GM18511 (cell line): ENCODE results near the gene USP46.

Experiments
- ATAC-seq: cut with Tn5 transposase; IDR thresholded peaks from one replicate; pipeline ENCODE4 v1.9.1; 2021; ENCODE audit warnings: mild to moderate bottlenecking, moderate library complexity; ENCODE audit not compliant: unreplicated experiment

The USP46 gene

GRCh38 chr4:52622564-52622963 is 36.5 kb downstream of the USP46 start:
- ATAC-seq, result no peak

- no peak for ATAC-seq
Observed at GRCh38 chr4:52621567-52621966, 37.5 kb downstream of the USP46 start.

GRCh38 chr4:52619591-52619931 is 39.5 kb downstream of the USP46 start:
- no peak for ATAC-seq

- no peak for ATAC-seq
Observed at GRCh38 chr4:52618795-52619590, 40.1 kb downstream of the USP46 start.

GRCh38 chr4:52617336-52618020 is 41.6 kb downstream of the USP46 start:
- ATAC-seq, result no peak

- no peak for ATAC-seq
Observed at GRCh38 chr4:52614241-52614640, 44.9 kb downstream of the USP46 start.

GRCh38 chr4:52612341-52612740 is 46.8 kb downstream of the USP46 start:
- no peak for ATAC-seq

- ATAC-seq, result no peak
Observed at GRCh38 chr4:52611030-52611555, 48.0 kb downstream of the USP46 start.

- ATAC-seq, result no peak
Observed at GRCh38 chr4:52606726-52607125, 52.4 kb downstream of the USP46 start.

GRCh38 chr4:52606040-52606439 is 53.1 kb downstream of the USP46 start:
- no peak for ATAC-seq

GRCh38 chr4:52604215-52604614 is 54.9 kb downstream of the USP46 start:
- ATAC-seq, result no peak

- no peak for ATAC-seq
Observed at GRCh38 chr4:52600275-52600674, 58.8 kb downstream of the USP46 start.

GRCh38 chr4:52595001-52595400 is 64.1 kb downstream of the USP46 start:
- ATAC-seq, result no peak

GRCh38 chr4:52592287-52592686 is 66.8 kb downstream of the USP46 start:
- ATAC-seq, result no peak

- no peak for ATAC-seq
Observed at GRCh38 chr4:52588771-52589591, 70.1 kb downstream of the USP46 start.

- peak; percentile 63 for ATAC-seq
Observed at GRCh38 chr4:52588097-52588496, 71.0 kb downstream of the USP46 start.

- no peak for ATAC-seq
Observed at GRCh38 chr4:52586069-52586468, 73.0 kb downstream of the USP46 start.

GRCh38 chr4:52585379-52585778 is 73.7 kb downstream of the USP46 start:
- no peak for ATAC-seq

GRCh38 chr4:52579602-52580272 is 79.4 kb downstream of the USP46 start:
- no peak for ATAC-seq

GRCh38 chr4:52578951-52579350 is 80.2 kb downstream of the USP46 start:
- no peak for ATAC-seq

- no peak for ATAC-seq
Observed at GRCh38 chr4:52577624-52577962, 81.5 kb downstream of the USP46 start.
